Measurements from ENCODE around the gene PCDHA8. TPM values are rescaled to one million over a fixed set of nuclear protein-coding genes. Genes with fewer than 3 reads are reported as not detected.

Gene PCDHA8
- total RNA-seq, 1 donor from 2014 or later = not detected

- no peaks in the 10 kb centered on the region for H3K36me3 ChIP-seq
- peaks cover 19 to 53% of the 10 kb centered on the region in 2 donors for H3K9me3 ChIP-seq
- DNase-seq (ENCODE audit: low spot score in 2 of 2) = no peak
- H3K4me3 ChIP-seq = no peak overlapping the region
- intact Hi-C loops (cut with DNase I) = no loop called here
- no peaks in the 10 kb centered on the region for H3K4me1 ChIP-seq
- no peak overlapping the region for H3K27ac ChIP-seq
- TF ChIP-seq CTCF (IDR thresholded peaks at IDR 0.05) = no peak
- no peaks in the 10 kb centered on the region for H3K27me3 ChIP-seq
Observed at GRCh38 chr5:140883373-140883772, 42.4 kb downstream of the PCDHA8 start.

GRCh38 chr5:140883927-140884697 lies 43.1 kb downstream of the PCDHA8 start:
- H3K27me3 ChIP-seq = no peaks in the 10 kb centered on the region
- peaks cover 19 to 48% of the 10 kb centered on the region in 2 donors for H3K9me3 ChIP-seq
- no peak for DNase-seq (ENCODE audit: low spot score in 2 of 2)
- intact Hi-C loops (cut with DNase I) = no loop called here
- H3K4me1 ChIP-seq = no peaks in the 10 kb centered on the region
- H3K27ac ChIP-seq = no peak overlapping the region
- TF ChIP-seq CTCF (IDR thresholded peaks at IDR 0.05) = no peak
- no peak overlapping the region for H3K4me3 ChIP-seq
- H3K36me3 ChIP-seq = no peaks in the 10 kb centered on the region

Other genes with a start within 250 kb of the PCDHA8 start
- gene CD14, start 208.0 kb upstream of the PCDHA8 start, total RNA-seq = 122 TPM
- gene TMCO6, start 201.7 kb upstream of the PCDHA8 start, total RNA-seq = 87.7 TPM
- gene NDUFA2, start 193.6 kb upstream of the PCDHA8 start, total RNA-seq = 122 TPM
- 130 TPM for gene IK, start 193.4 kb upstream of the PCDHA8 start, total RNA-seq
- 10.1 TPM for gene WDR55, start 176.3 kb upstream of the PCDHA8 start, total RNA-seq
- gene DND1, start 167.6 kb upstream of the PCDHA8 start, total RNA-seq = 3.5 TPM
- gene HARS1, start 149.8 kb upstream of the PCDHA8 start, total RNA-seq = 68.6 TPM
- gene HARS2, start 149.7 kb upstream of the PCDHA8 start, total RNA-seq = 10.7 TPM
- 15.5 TPM for gene ZMAT2, start 140.7 kb upstream of the PCDHA8 start, total RNA-seq
- gene PCDHA1, start 55.0 kb upstream of the PCDHA8 start, total RNA-seq = not detected
- not detected for gene PCDHA2, start 46.3 kb upstream of the PCDHA8 start, total RNA-seq
- gene PCDHA3, start 40.1 kb upstream of the PCDHA8 start, total RNA-seq = not detected
- gene PCDHA4, start 34.1 kb upstream of the PCDHA8 start, total RNA-seq = not detected
- gene PCDHA5, start 19.6 kb upstream of the PCDHA8 start, total RNA-seq = not detected
- not detected for gene PCDHA6, start 13.2 kb upstream of the PCDHA8 start, total RNA-seq
- not detected for gene PCDHA7, start 6.9 kb upstream of the PCDHA8 start, total RNA-seq
- not detected for gene PCDHA9, start 7.2 kb downstream of the PCDHA8 start, total RNA-seq
- 2.0 TPM for gene PCDHA10, start 14.7 kb downstream of the PCDHA8 start, total RNA-seq
- gene PCDHA11, start 27.8 kb downstream of the PCDHA8 start, total RNA-seq = not detected
- not detected for gene PCDHA12, start 34.1 kb downstream of the PCDHA8 start, total RNA-seq
- gene PCDHA13, start 40.9 kb downstream of the PCDHA8 start, total RNA-seq = 0.21 TPM
- 0.32 TPM for gene PCDHAC1, start 85.1 kb downstream of the PCDHA8 start, total RNA-seq
- gene PCDHAC2, start 125.3 kb downstream of the PCDHA8 start, total RNA-seq = not detected
- not detected for gene PCDHB1, start 210.2 kb downstream of the PCDHA8 start, total RNA-seq